ENCODE data around the gene TOGARAM1. TPM values are rescaled to one million over a fixed set of nuclear protein-coding genes. Genes with fewer than 3 reads are reported as not detected.
A peak's percentile ranks its signal among the peaks of the same experiment; 100 is the strongest.

The TOGARAM1 gene
- total RNA-seq, 1 experiment from 2014 or later = 6.4 TPM

GRCh38 chr14:45070215-45070614, 108.2 kb downstream of the TOGARAM1 start (continued):
- TF ChIP-seq USF1 (CRISPR knock-in tag; IDR thresholded peaks at IDR 0.05) = no peak
- TF ChIP-seq, protein P1, sequence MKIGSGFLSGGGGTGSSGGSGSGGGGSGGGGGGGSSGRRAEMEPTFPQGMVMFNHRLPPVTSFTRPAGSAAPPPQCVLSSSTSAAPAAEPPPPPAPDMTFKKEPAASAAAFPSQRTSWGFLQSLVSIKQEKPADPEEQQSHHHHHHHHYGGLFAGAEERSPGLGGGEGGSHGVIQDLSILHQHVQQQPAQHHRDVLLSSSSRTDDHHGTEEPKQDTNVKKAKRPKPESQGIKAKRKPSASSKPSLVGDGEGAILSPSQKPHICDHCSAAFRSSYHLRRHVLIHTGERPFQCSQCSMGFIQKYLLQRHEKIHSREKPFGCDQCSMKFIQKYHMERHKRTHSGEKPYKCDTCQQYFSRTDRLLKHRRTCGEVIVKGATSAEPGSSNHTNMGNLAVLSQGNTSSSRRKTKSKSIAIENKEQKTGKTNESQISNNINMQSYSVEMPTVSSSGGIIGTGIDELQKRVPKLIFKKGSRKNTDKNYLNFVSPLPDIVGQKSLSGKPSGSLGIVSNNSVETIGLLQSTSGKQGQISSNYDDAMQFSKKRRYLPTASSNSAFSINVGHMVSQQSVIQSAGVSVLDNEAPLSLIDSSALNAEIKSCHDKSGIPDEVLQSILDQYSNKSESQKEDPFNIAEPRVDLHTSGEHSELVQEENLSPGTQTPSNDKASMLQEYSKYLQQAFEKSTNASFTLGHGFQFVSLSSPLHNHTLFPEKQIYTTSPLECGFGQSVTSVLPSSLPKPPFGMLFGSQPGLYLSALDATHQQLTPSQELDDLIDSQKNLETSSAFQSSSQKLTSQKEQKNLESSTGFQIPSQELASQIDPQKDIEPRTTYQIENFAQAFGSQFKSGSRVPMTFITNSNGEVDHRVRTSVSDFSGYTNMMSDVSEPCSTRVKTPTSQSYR (CRISPR knock-in tag; IDR thresholded peaks at IDR 0.05) = no peak
- no peak for TF ChIP-seq HMGXB4 (CRISPR knock-in tag; IDR thresholded peaks at IDR 0.05)
- no peak for TF ChIP-seq GTF2I (CRISPR knock-in tag; conservative IDR thresholded peaks at IDR 0.05)
- TF ChIP-seq NR1H2 (CRISPR knock-in tag; IDR thresholded peaks at IDR 0.05) = no peak
- TF ChIP-seq SOX15 (CRISPR knock-in tag; IDR thresholded peaks at IDR 0.05) = no peak
- TF ChIP-seq, protein P2, sequence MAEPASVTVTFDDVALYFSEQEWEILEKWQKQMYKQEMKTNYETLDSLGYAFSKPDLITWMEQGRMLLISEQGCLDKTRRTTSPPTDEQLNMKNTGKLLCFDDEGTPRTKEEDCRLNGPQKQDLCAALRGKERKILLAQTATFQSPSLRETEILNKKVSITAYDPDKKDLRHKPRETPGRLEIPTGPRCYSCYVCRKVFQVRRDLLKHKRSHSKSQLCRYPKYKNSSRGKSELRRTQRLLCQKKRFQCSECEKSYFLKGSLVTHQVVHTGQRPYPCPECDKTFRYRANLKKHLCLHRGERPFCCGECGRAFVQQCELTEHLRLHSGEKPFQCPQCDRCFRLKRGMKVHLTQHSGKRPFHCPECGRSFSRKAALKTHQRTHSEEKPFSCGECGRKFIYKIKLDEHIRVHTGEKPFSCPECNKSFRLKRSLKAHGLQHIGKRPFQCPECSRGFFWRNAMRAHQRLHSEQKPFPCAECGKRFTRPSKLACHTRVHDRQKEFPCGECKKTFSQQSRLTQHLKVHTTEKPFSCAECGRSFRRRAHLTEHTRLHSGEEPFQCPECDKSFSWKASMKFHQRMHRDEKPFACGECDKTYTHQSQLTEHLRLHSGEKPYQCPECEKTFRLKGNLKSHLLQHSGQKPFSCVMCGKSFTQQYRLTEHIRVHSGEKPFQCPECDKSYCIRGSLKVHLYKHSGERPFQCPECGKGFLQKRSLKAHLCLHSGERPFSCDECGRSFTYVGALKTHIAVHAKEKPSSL (CRISPR knock-in tag; conservative IDR thresholded peaks at IDR 0.05) = no peak
- no peak for TF ChIP-seq EMX1 (CRISPR knock-in tag; IDR thresholded peaks at IDR 0.05)
- no peak for TF ChIP-seq ATF2 (CRISPR knock-in tag; IDR thresholded peaks at IDR 0.05; ENCODE audit: borderline replicate concordance, low read depth)

DNA sequence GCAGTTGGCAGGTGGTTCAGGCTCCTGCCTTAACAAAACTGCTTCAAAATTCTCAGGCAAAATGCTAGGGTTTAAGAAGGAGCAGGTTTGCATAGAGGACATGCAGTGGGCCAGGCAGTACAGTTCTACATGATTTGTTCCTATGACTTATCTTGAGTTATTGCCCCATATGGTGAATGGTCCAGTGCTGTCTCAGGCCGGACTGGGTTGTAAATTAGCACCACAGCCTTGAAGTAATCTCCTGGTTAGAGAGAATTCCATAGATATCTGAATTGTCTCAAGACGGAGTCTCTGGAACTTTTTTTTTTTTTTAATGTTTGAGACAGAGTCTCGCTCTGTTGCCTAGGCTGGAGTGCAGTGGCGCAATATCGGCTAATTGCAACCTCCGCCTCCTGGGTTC, 110.1 kb downstream of the TOGARAM1 start:
- Mint-ChIP-seq H3K4me1 (peaks cover 9% of the 10 kb centered on the region), H3K36me3 (0 out of 2 replicates have a peak, but pooled peaks cover 5% of the 10 kb centered on the region), H3K9me3 (no peaks in the 10 kb centered on the region), H3K27me3 (ENCODE audit: low read depth) (no peaks in the 10 kb centered on the region), H3K4me3 (no peak overlapping the region), H3K27ac (peak overlapping the region; percentile 10; the same call in 1 of the 2 replicates)
- CTCF ChIA-PET = no interaction called here
- ATAC-seq = no peak
- DNase-seq (ENCODE audit: low spot score) = no peak
- POLR2A ChIA-PET = no interaction called here
- TF ChIP-seq, protein P3, sequence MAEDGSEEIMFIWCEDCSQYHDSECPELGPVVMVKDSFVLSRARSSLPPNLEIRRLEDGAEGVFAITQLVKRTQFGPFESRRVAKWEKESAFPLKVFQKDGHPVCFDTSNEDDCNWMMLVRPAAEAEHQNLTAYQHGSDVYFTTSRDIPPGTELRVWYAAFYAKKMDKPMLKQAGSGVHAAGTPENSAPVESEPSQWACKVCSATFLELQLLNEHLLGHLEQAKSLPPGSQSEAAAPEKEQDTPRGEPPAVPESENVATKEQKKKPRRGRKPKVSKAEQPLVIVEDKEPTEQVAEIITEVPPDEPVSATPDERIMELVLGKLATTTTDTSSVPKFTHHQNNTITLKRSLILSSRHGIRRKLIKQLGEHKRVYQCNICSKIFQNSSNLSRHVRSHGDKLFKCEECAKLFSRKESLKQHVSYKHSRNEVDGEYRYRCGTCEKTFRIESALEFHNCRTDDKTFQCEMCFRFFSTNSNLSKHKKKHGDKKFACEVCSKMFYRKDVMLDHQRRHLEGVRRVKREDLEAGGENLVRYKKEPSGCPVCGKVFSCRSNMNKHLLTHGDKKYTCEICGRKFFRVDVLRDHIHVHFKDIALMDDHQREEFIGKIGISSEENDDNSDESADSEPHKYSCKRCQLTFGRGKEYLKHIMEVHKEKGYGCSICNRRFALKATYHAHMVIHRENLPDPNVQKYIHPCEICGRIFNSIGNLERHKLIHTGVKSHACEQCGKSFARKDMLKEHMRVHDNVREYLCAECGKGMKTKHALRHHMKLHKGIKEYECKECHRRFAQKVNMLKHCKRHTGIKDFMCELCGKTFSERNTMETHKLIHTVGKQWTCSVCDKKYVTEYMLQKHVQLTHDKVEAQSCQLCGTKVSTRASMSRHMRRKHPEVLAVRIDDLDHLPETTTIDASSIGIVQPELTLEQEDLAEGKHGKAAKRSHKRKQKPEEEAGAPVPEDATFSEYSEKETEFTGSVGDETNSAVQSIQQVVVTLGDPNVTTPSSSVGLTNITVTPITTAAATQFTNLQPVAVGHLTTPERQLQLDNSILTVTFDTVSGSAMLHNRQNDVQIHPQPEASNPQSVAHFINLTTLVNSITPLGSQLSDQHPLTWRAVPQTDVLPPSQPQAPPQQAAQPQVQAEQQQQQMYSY (CRISPR knock-in tag; IDR thresholded peaks at IDR 0.05) = no peak
- TF ChIP-seq CTCF (IDR thresholded peaks at IDR 0.05) = no peak
- no peak for TF ChIP-seq ETV6 (CRISPR knock-in tag; IDR thresholded peaks at IDR 0.05)
- no peak for TF ChIP-seq ZNF121 (CRISPR knock-in tag; IDR thresholded peaks at IDR 0.05)
- TF ChIP-seq CREM (CRISPR knock-in tag; IDR thresholded peaks at IDR 0.05) = no peak
- TF ChIP-seq FOXJ3 (CRISPR knock-in tag; IDR thresholded peaks at IDR 0.05; ENCODE audit: borderline replicate concordance) = no peak
- no peak for TF ChIP-seq ERG (CRISPR knock-in tag; IDR thresholded peaks at IDR 0.05)

All from WTC11 (cell line).